GM23338 (cell line): Measurements from ENCODE around the gene ZPBP. TPM values are rescaled to one million over a fixed set of nuclear protein-coding genes. Genes with fewer than 3 reads are reported as not detected.
"Not testable (repeated sequence)": the region's sequence is repeated elsewhere in the genome, so short reads cannot be mapped to it uniquely, and the experiment has no call there.

Source experiments
- ATAC-seq: fragments of 200-7000 bp; cut with Tn5 transposase; 3 replicates; pipeline ENCODE4 v1.9.1; 2020
- DNase-seq: peaks from one replicate; pipeline ENCODE4 v3.0.0-alpha.2; 2015; ENCODE audit warnings: low spot score
- H2AFZ ChIP-seq: fragments of 200-600 bp; sonication (generic); 2 replicates; pipeline ENCODE4 v1.8.0; 2016; ENCODE audit warnings: antibody characterized with exemption, mild to moderate bottlenecking, moderate library complexity
- H3F3A ChIP-seq: fragments of 200-600 bp; sonication (generic); replicated peaks from 2 replicates; pipeline ENCODE4 v1.8.0; 2017; ENCODE audit warnings: antibody characterized with exemption, mixed run types, low read depth
- H3K27ac ChIP-seq: fragments of 200-600 bp; sonication (generic); 2 replicates; pipeline ENCODE4 v1.6.1; 2016; ENCODE audit warnings: low read depth
- H3K27me3 ChIP-seq: fragments of 200-600 bp; sonication (generic); 2 replicates; pipeline ENCODE4 v1.8.0; 2016; ENCODE audit warnings: mild to moderate bottlenecking, mixed run types, moderate library complexity; ENCODE audit not compliant: insufficient read depth
- H3K36me3 ChIP-seq: fragments of 200-600 bp; sonication (generic); 2 replicates; pipeline ENCODE4 v1.8.0; 2016; ENCODE audit warnings: mild to moderate bottlenecking; ENCODE audit not compliant: insufficient read depth
- H3K4me1 ChIP-seq: fragments of 200-600 bp; sonication (generic); 2 replicates; pipeline ENCODE4 v1.8.0; 2016; ENCODE audit warnings: mild to moderate bottlenecking, moderate library complexity; ENCODE audit not compliant: insufficient read depth
- H3K4me2 ChIP-seq: fragments of 200-600 bp; sonication (generic); 2 replicates; pipeline ENCODE4 v1.7.1; 2017; ENCODE audit warnings: mixed run types
- H3K4me3 ChIP-seq: fragments of 200-600 bp; sonication (generic); 2 replicates; pipeline ENCODE4 v1.6.1; 2016; ENCODE audit warnings: mixed run types
- H3K79me2 ChIP-seq: fragments of 200-600 bp; sonication (generic); replicated peaks from 2 replicates; pipeline ENCODE4 v1.8.0; 2017; ENCODE audit warnings: mild to moderate bottlenecking; ENCODE audit not compliant: insufficient read depth
- H3K9me2 ChIP-seq: fragments of 200-600 bp; sonication (generic); 2 replicates; pipeline ENCODE4 v1.8.0; 2017; ENCODE audit not compliant: insufficient read depth
- H4K20me1 ChIP-seq: fragments of 200-600 bp; sonication (generic); replicated peaks from 2 replicates; pipeline ENCODE4 v1.8.0; 2017; ENCODE audit warnings: mild to moderate bottlenecking; ENCODE audit not compliant: insufficient read depth
- H3K27ac Mint-ChIP-seq: 2 replicates; pipeline ENCODE4 v1.8.0; 2020; ENCODE audit warnings: inconsistent platforms, mild to moderate bottlenecking, moderate library complexity, mixed read lengths
- H3K27me3 Mint-ChIP-seq: 3 replicates; pipeline ENCODE4 v1.8.0; 2022; ENCODE audit warnings: low read depth, mild to moderate bottlenecking, moderate library complexity, mixed read lengths, inconsistent platforms; ENCODE audit not compliant: insufficient read depth, poor library complexity
- H3K36me3 Mint-ChIP-seq: 3 replicates; pipeline ENCODE4 v1.8.0; 2021; ENCODE audit warnings: low read depth, mild to moderate bottlenecking, inconsistent platforms, moderate library complexity, mixed read lengths
- H3K4me1 Mint-ChIP-seq: 3 replicates; pipeline ENCODE4 v1.8.0; 2020; ENCODE audit warnings: mild to moderate bottlenecking, inconsistent platforms, mixed read lengths
- H3K4me3 Mint-ChIP-seq: 3 replicates; pipeline ENCODE4 v1.8.0; 2021; ENCODE audit warnings: moderate library complexity, mild to moderate bottlenecking, inconsistent platforms, mixed read lengths
- H3K9me3 Mint-ChIP-seq: 3 replicates; pipeline ENCODE4 v1.8.0; 2020; ENCODE audit warnings: moderate library complexity, mild to moderate bottlenecking, inconsistent platforms, mixed read lengths
- CREB1 ChIP-seq: fragments of 250-450 bp; sonication (Bioruptor Pico); IDR thresholded peaks from 2 replicates; pipeline ENCODE4 v1.5.0; 2020; ENCODE audit warnings: low read depth, mild to moderate bottlenecking, moderate library complexity
- EZH2 ChIP-seq: fragments of 200-600 bp; sonication (generic); IDR thresholded peaks from one replicate; pipeline ENCODE4 v1.8.0; 2017; ENCODE audit warnings: antibody characterized with exemption, mild to moderate bottlenecking, low read depth; ENCODE audit not compliant: unreplicated experiment
- JUNB ChIP-seq: IDR thresholded peaks from one replicate; pipeline ENCODE4 v1.6.1; 2016; ENCODE audit warnings: antibody characterized with exemption; ENCODE audit not compliant: unreplicated experiment
- NANOG ChIP-seq: IDR thresholded peaks from 2 replicates; pipeline ENCODE4 v1.6.1; 2016; ENCODE audit warnings: antibody characterized with exemption, borderline replicate concordance
- POLR2AphosphoS5 ChIP-seq: IDR thresholded peaks from 2 replicates; pipeline ENCODE4 v1.6.1; 2016; ENCODE audit warnings: antibody characterized with exemption, low read depth
- STAT1 ChIP-seq: IDR thresholded peaks from one replicate; pipeline ENCODE4 v1.6.1; 2016; ENCODE audit warnings: antibody characterized with exemption; ENCODE audit not compliant: unreplicated experiment
- ZNF114 ChIP-seq: fragments of 250-450 bp; sonication (Bioruptor Pico); IDR thresholded peaks from 2 replicates; pipeline ENCODE4 v1.5.0; 2020; ENCODE audit warnings: mild to moderate bottlenecking, moderate library complexity
- ZNF331 ChIP-seq: fragments of 250-450 bp; sonication (Bioruptor Pico); IDR thresholded peaks from 2 replicates; pipeline ENCODE4 v1.5.0; 2020; ENCODE audit warnings: low read depth, mild to moderate bottlenecking, moderate library complexity
- polyA plus RNA-seq: library from polyadenylated mRNA; unstranded; fragments of >200 nt; fragmentation: Nextera tagmentation; extraction: Ambion mirVana; gene quantifications from 2 replicates; pipeline ENCODE4 v1.2.1, GENCODE V29; 2016
- total RNA-seq: library from RNA; depleted of rRNA; stranded (reverse); fragments of >200 nt; shearing (Covaris generic); gene quantifications from 2 replicates; pipeline ENCODE4 v1.2.3, GENCODE V29; 2014
- TF ChIP-seq, protein P1 (sequence below), 2 experiments: fragments of 200-600 bp in 1 of 2; sonication (generic) in 1 of 2; conservative IDR thresholded peaks; 2 replicates each; pipeline versions ENCODE4 v1.5.1 to v1.6.1; 2016 to 2017; ENCODE audit warnings: antibody characterized with exemption in 2 of 2, low read depth in 2 of 2, mild to moderate bottlenecking in 2 of 2, moderate library complexity in 1 of 2
- TF ChIP-seq, protein P2 (sequence below): IDR thresholded peaks from one replicate; pipeline ENCODE4 v1.6.1; 2018; ENCODE audit warnings: antibody characterized with exemption; ENCODE audit not compliant: unreplicated experiment
- TF ChIP-seq, protein P3 (sequence below): IDR thresholded peaks from 2 replicates; pipeline ENCODE4 v1.6.1; 2016; ENCODE audit warnings: antibody characterized with exemption

The ZPBP gene
- total and polyA plus RNA-seq, 2 experiments from 2014 or later, result not detected

DNA sequence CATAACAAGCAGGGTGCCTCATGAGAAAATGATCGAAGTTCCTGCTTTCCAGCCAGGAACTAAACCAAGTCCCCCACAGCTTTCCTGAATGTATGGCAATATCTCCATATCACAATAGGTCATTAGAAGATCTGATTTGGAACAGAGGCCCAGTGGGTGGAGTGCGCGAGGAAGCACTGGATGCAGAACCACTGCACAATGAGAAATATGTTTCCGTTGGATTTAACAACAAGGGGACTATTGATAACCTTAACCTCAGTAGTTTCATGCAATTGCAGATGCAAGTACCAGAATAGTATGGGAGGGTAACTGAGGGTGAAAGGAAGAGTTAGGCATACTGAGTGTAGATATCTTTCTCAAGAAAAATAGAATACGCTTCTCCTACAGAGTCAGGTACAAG, 45.3 kb downstream of the ZPBP start (continued):
- TF ChIP-seq, protein P1, sequence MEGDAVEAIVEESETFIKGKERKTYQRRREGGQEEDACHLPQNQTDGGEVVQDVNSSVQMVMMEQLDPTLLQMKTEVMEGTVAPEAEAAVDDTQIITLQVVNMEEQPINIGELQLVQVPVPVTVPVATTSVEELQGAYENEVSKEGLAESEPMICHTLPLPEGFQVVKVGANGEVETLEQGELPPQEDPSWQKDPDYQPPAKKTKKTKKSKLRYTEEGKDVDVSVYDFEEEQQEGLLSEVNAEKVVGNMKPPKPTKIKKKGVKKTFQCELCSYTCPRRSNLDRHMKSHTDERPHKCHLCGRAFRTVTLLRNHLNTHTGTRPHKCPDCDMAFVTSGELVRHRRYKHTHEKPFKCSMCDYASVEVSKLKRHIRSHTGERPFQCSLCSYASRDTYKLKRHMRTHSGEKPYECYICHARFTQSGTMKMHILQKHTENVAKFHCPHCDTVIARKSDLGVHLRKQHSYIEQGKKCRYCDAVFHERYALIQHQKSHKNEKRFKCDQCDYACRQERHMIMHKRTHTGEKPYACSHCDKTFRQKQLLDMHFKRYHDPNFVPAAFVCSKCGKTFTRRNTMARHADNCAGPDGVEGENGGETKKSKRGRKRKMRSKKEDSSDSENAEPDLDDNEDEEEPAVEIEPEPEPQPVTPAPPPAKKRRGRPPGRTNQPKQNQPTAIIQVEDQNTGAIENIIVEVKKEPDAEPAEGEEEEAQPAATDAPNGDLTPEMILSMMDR (conservative IDR thresholded peaks at IDR 0.05; ENCODE audit: low read depth in 2 of 2), result no peak

DNA sequence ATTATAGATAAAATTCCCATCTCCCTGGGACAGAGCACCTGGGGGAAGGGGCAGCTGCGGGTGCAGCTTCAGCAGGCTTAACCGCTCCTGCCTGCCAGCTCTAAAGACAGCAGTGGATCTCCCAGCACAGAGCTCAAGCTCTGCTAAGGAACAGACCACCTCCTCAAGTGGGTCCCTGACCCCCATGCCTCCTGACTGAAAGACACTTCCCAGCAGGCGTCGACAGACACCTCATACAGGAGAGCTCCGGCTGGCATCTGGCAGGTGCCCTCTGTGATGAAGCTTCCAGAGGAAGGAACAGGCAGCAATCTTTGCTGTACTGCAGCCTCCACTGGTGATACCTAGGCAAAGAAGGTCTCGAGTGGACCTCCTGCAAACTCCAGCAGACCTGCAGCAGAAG, 51.9 kb downstream of the ZPBP start:
- not testable (repeated sequence) for H3K27ac ChIP-seq, H3K27me3 ChIP-seq, H3F3A ChIP-seq, H3K27me3 Mint-ChIP-seq, H3K9me2 ChIP-seq, H3K4me1 ChIP-seq, DNase-seq, H4K20me1 ChIP-seq, H3K4me1 Mint-ChIP-seq, H3K4me3 ChIP-seq, ATAC-seq, H3K4me3 Mint-ChIP-seq, H3K36me3 Mint-ChIP-seq, H3K79me2 ChIP-seq, H3K27ac Mint-ChIP-seq, H3K36me3 ChIP-seq, H3K4me2 ChIP-seq, H2AFZ ChIP-seq
- peaks cover 18% of the 10 kb centered on the region for H3K9me3 Mint-ChIP-seq

DNA sequence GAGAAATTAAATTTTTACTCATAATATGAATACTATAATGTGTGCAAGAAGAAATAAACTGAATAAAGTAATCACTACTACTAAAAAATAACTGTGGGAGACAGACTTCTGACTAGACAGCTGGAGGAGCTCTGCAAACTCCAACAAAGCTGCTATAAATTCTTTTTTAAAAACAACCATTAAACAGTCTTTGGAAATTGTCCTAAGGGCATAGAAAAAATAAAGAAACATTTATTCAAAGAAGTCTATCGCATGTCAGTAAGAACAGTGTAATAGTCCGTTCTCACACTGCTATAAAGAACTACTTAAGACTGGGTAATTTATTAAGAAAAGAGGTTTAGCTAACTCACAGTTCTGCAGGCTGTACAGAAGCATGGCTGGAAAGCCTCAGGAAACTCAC, 56.0 kb downstream of the ZPBP start:
- Histone ChIP-seq H3K9me2 (0 out of 2 replicates have a peak, but pooled peaks cover 3% of the 10 kb centered on the region), H2AFZ (no peak overlapping the region), H3K79me2 (no peaks in the 10 kb centered on the region), H3K4me3 (no peak overlapping the region), H3F3A (no peaks in the 10 kb centered on the region), H3K36me3 (no peaks in the 10 kb centered on the region), H3K4me1 (no peaks in the 10 kb centered on the region), H3K27me3 (no peaks in the 10 kb centered on the region), H3K4me2 (no peak overlapping the region), H4K20me1 (no peaks in the 10 kb centered on the region), H3K27ac (no peak overlapping the region)
- Mint-ChIP-seq H3K27me3 (no peaks in the 10 kb centered on the region), H3K9me3 (no peaks in the 10 kb centered on the region), H3K4me1 (no peaks in the 10 kb centered on the region), H3K4me3 (no peak overlapping the region), H3K36me3 (no peaks in the 10 kb centered on the region), H3K27ac (no peak overlapping the region)
- no peak for ATAC-seq
- no peak for DNase-seq
- TF ChIP-seq, protein P1 (conservative IDR thresholded peaks at IDR 0.05; ENCODE audit: low read depth in 2 of 2), result no peak
- TF ChIP-seq EZH2, result no peak
- TF ChIP-seq ZNF114, result no peak
- TF ChIP-seq STAT1, result no peak
- TF ChIP-seq NANOG, result no peak
- TF ChIP-seq JUNB, result no peak
- TF ChIP-seq, protein P2, sequence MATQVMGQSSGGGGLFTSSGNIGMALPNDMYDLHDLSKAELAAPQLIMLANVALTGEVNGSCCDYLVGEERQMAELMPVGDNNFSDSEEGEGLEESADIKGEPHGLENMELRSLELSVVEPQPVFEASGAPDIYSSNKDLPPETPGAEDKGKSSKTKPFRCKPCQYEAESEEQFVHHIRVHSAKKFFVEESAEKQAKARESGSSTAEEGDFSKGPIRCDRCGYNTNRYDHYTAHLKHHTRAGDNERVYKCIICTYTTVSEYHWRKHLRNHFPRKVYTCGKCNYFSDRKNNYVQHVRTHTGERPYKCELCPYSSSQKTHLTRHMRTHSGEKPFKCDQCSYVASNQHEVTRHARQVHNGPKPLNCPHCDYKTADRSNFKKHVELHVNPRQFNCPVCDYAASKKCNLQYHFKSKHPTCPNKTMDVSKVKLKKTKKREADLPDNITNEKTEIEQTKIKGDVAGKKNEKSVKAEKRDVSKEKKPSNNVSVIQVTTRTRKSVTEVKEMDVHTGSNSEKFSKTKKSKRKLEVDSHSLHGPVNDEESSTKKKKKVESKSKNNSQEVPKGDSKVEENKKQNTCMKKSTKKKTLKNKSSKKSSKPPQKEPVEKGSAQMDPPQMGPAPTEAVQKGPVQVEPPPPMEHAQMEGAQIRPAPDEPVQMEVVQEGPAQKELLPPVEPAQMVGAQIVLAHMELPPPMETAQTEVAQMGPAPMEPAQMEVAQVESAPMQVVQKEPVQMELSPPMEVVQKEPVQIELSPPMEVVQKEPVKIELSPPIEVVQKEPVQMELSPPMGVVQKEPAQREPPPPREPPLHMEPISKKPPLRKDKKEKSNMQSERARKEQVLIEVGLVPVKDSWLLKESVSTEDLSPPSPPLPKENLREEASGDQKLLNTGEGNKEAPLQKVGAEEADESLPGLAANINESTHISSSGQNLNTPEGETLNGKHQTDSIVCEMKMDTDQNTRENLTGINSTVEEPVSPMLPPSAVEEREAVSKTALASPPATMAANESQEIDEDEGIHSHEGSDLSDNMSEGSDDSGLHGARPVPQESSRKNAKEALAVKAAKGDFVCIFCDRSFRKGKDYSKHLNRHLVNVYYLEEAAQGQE, result no peak
- no peak for TF ChIP-seq ZNF331 (CRISPR knock-in tag)
- TF ChIP-seq, protein P3, sequence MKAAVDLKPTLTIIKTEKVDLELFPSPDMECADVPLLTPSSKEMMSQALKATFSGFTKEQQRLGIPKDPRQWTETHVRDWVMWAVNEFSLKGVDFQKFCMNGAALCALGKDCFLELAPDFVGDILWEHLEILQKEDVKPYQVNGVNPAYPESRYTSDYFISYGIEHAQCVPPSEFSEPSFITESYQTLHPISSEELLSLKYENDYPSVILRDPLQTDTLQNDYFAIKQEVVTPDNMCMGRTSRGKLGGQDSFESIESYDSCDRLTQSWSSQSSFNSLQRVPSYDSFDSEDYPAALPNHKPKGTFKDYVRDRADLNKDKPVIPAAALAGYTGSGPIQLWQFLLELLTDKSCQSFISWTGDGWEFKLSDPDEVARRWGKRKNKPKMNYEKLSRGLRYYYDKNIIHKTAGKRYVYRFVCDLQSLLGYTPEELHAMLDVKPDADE, result no peak
- no peak for TF ChIP-seq POLR2AphosphoS5
- TF ChIP-seq CREB1, result no peak
